ENCODE data around the gene SCN8A. TPM values are rescaled to one million over a fixed set of nuclear protein-coding genes. Genes with fewer than 3 reads are reported as not detected.
A peak's percentile ranks its signal among the peaks of the same experiment; 100 is the strongest.

The SCN8A gene
- total and polyA plus RNA-seq, 7 donors: 0.03 to 0.44 (median 0.08) TPM

- H3K4me1 ChIP-seq: no peaks in the 10 kb centered on the region
- no peak for TF ChIP-seq CTCF (IDR thresholded peaks at IDR 0.05)
- H3K9me3 ChIP-seq: no peaks in the 10 kb centered on the region
- ATAC-seq: peak in 1 of 4 donors; percentile 57
- H3K4me3 ChIP-seq: peak overlapping the region; percentile 18
- 5 to 10% (median 6%) methylated on average over 43 to 44 of the region's 44 CpGs for WGBS, 3 donors
- no peak overlapping the region for H3K27ac ChIP-seq
- H3K36me3 ChIP-seq (ENCODE audit: insufficient read depth in 1 of 2, low read depth in 1 of 2): no peaks in the 10 kb centered on the region
- intact Hi-C loops (cut with DNase I): no loop called here
- peak; percentile 30 to 69 for DNase-seq
- H3K27me3 ChIP-seq (ENCODE audit: insufficient read depth in 3 of 3, low read length in 2 of 3): peaks cover 0 to 20% (median 0%) of the 10 kb centered on the region in 3 donors
Observed at GRCh38 chr12:51721282-51721940, 130.4 kb downstream of the SCN8A start.

GRCh38 chr12:51722431-51722830 is 131.4 kb downstream of the SCN8A start:
- no peak for TF ChIP-seq CTCF (IDR thresholded peaks at IDR 0.05)
- no peak for DNase-seq
- no peaks in the 10 kb centered on the region for H3K9me3 ChIP-seq
- H3K4me1 ChIP-seq: no peaks in the 10 kb centered on the region
- intact Hi-C loops (cut with DNase I): no loop called here
- no peak for ATAC-seq
- H3K36me3 ChIP-seq (ENCODE audit: insufficient read depth in 1 of 2, low read depth in 1 of 2): no peaks in the 10 kb centered on the region
- peaks cover 0 to 20% (median 0%) of the 10 kb centered on the region in 3 donors for H3K27me3 ChIP-seq (ENCODE audit: insufficient read depth in 3 of 3, low read length in 2 of 3)
- H3K27ac ChIP-seq: no peak overlapping the region
- no peak overlapping the region for H3K4me3 ChIP-seq

- H3K4me1 ChIP-seq: no peaks in the 10 kb centered on the region
- H3K27ac ChIP-seq: no peak overlapping the region
- intact Hi-C loops (cut with DNase I): no loop called here
- TF ChIP-seq CTCF (IDR thresholded peaks at IDR 0.05): no peak
- no peaks in the 10 kb centered on the region for H3K9me3 ChIP-seq
- ATAC-seq (no peak), DNase-seq (no peak)
- H3K4me3 ChIP-seq: no peak overlapping the region
- 95 to 100% (median 100%) methylated on average over 1 of the region's 1 CpG for WGBS, 3 donors
- H3K27me3 ChIP-seq (ENCODE audit: insufficient read depth in 3 of 3, low read length in 2 of 3): peaks cover 0 to 19% (median 0%) of the 10 kb centered on the region in 3 donors
- H3K36me3 ChIP-seq (ENCODE audit: insufficient read depth in 1 of 2, low read depth in 1 of 2): no peaks in the 10 kb centered on the region
Observed at GRCh38 chr12:51726161-51726560, 135.1 kb downstream of the SCN8A start.

GRCh38 chr12:51726931-51727330 is 135.9 kb downstream of the SCN8A start:
- no peaks in the 10 kb centered on the region for H3K4me1 ChIP-seq
- 62 to 68% (median 64%) methylated on average over 2 of the region's 2 CpGs for WGBS, 3 donors
- no peak overlapping the region for H3K4me3 ChIP-seq
- ATAC-seq (no peak), DNase-seq (no peak)
- H3K36me3 ChIP-seq (ENCODE audit: insufficient read depth in 1 of 2, low read depth in 1 of 2): no peaks in the 10 kb centered on the region
- intact Hi-C loops (cut with DNase I): no loop called here
- H3K27me3 ChIP-seq (ENCODE audit: insufficient read depth in 3 of 3, low read length in 2 of 3): peaks cover 0 to 11% (median 0%) of the 10 kb centered on the region in 3 donors
- TF ChIP-seq CTCF (IDR thresholded peaks at IDR 0.05): no peak
- H3K27ac ChIP-seq: no peak overlapping the region
- no peaks in the 10 kb centered on the region for H3K9me3 ChIP-seq

GRCh38 chr12:51729331-51729730 is 138.3 kb downstream of the SCN8A start:
- H3K27ac ChIP-seq: no peak overlapping the region
- ATAC-seq: no peak

More at GRCh38 chr12:51729331-51729730, 138.3 kb downstream of the SCN8A start:
- intact Hi-C loops (cut with DNase I): no loop called here
- no peak for TF ChIP-seq CTCF (IDR thresholded peaks at IDR 0.05)
- DNase-seq: no peak
- Histone ChIP-seq H3K36me3 (ENCODE audit: insufficient read depth in 1 of 2, low read depth in 1 of 2) (no peaks in the 10 kb centered on the region), H3K4me1 (no peaks in the 10 kb centered on the region), H3K4me3 (no peak overlapping the region), H3K27me3 (ENCODE audit: insufficient read depth in 3 of 3, low read length in 2 of 3) (peaks cover 0 to 6% (median 0%) of the 10 kb centered on the region in 3 donors), H3K9me3 (peaks cover 7% of the 10 kb centered on the region)
- WGBS, 3 donors: 74 to 76% (median 75%) methylated on average over 4 of the region's 4 CpGs

Measured in psoas muscle (tissue), 8 donors.